ENCODE results near the gene LRRC15.

The LRRC15 gene

DNA sequence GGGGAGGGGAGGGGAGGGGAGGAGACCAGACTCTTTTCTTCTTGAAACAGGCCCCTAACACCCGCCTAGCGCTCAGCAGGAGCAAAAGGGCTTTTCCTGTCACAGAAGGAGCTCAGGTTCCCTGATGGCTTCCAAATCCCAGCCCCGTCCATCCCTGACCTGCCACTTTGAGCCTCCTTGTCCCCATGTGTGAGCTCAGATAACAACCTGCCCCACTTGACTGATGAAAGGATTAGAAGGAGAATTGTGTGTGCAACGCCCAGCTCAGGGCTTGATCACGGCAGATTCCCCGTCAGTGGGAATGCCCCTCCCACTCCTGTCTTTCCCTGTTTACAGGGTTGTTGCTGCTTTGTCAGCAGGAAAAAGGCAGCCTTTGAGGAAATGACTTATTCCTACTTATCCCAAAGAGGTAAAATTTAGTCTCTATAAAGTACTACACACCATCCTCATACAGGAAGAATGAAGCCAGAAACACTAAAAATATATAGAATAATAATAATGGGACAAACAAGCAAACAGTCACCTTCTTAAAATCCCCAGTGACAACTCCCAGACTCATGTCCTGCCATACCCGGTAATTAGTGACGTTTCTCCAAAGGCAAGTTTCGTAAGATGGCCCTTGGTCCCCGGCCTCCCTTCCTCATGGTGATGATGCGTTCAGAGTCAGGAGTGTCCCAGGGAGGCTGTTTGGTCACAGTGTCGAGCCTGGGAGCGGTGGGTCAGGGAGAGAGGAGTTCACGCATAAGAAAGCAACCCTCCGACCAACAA lies 6.1 kb upstream of the LRRC15 start:
- H3K4me3 ChIP-seq (ENCODE audit: low read length), result peak overlapping the region; percentile 38; the same call in 1 of the 2 replicates
- peaks cover 10% of the 10 kb centered on the region; the same call in 1 of the 2 replicates for H3K4me1 ChIP-seq (ENCODE audit: insufficient read depth, low read length)
- no peaks in the 10 kb centered on the region for H3K9me3 ChIP-seq (ENCODE audit: insufficient read depth, low read depth, low read length)
- H3K36me3 ChIP-seq (ENCODE audit: insufficient read depth, low read depth, low read length), result no peaks in the 10 kb centered on the region
- H3K9ac ChIP-seq (ENCODE audit: low read depth, low read length), result no peak overlapping the region
- no peaks in the 10 kb centered on the region; the same call in 1 of the 2 replicates for H3K27me3 ChIP-seq (ENCODE audit: insufficient read depth, low read length)
- H3K27ac ChIP-seq (ENCODE audit: low read length), result no peak overlapping the region

DNA sequence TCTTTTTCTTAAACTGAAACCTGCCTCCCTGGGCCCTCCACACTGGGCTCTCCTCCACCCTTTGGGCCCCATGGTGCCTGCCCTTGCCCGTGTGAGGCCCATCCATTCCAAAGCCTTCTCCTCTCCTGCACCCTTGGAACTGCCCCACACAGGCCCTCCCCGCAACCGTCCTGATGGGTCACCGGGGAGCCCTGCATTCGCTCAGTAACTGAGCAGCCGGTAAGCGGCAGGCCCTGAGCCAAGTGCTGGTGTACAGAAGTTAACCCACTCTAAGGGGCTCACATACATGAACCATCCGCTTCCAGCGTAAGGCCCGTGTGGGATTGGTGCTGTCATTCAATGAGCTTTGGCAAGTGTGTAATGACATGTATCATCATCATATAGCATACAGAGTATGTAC lies 5.4 kb upstream of the LRRC15 start:
- H3K36me3 ChIP-seq (ENCODE audit: insufficient read depth, low read depth, low read length), result no peaks in the 10 kb centered on the region
- H3K9ac ChIP-seq (ENCODE audit: low read depth, low read length), result no peak overlapping the region
- H3K4me1 ChIP-seq (ENCODE audit: insufficient read depth, low read length), result peaks cover 14% of the 10 kb centered on the region; the same call in 1 of the 2 replicates
- no peak overlapping the region for H3K27ac ChIP-seq (ENCODE audit: low read length)
- peaks cover under 1% of the 10 kb centered on the region; the same call in 1 of the 2 replicates for H3K27me3 ChIP-seq (ENCODE audit: insufficient read depth, low read length)
- no peaks in the 10 kb centered on the region for H3K9me3 ChIP-seq (ENCODE audit: insufficient read depth, low read depth, low read length)
- H3K4me3 ChIP-seq (ENCODE audit: low read length), result no peak overlapping the region

DNA sequence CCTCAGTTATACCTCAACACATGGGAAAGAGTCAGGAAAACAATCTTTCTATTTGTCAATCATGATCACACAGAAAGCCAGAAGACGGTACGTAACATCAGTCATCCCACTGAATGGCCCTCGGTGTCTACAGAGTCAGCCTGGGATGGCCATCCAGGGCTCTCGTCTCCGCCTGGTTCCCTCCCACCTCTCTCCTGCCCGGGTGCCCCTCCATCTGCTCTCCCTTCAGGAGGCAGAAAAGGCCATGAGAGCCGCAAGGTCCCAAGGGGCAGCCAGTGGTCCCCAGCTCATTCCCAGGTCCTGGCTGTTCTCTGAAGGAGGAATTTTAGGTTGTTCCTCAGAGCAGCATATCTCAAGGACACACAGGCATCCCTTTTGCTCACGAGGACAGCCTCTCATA lies 4.4 kb upstream of the LRRC15 start:
- H3K4me1 ChIP-seq (ENCODE audit: insufficient read depth, low read length), result peaks cover 12% of the 10 kb centered on the region; the same call in 1 of the 2 replicates

DNA sequence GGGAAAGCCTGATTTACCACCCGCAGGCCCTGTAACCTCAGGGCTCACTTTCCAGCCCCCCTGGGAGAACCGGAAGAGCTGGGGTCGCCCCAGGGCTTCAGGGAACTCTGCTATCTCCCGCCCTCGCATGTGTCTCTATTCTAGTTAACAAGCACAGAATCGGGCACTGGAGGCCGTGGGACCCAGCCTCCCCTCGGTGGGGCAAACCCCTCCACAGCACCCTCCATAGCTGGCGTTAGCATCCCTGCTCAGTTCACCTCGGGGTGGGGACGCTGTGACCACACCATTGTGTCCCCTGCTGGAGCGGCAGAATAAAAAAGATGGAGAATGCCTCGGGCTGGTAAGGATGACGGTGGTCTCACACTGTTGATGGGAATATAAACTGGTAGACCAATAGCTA lies 3.5 kb upstream of the LRRC15 start:
- Histone ChIP-seq H3K9me3 (ENCODE audit: insufficient read depth, low read depth, low read length) (no peaks in the 10 kb centered on the region), H3K36me3 (ENCODE audit: insufficient read depth, low read depth, low read length) (no peaks in the 10 kb centered on the region), H3K27me3 (ENCODE audit: insufficient read depth, low read length) (peaks cover 18% of the 10 kb centered on the region), H3K9ac (ENCODE audit: low read depth, low read length) (no peak overlapping the region), H3K4me3 (ENCODE audit: low read length) (no peak overlapping the region), H3K4me1 (ENCODE audit: insufficient read depth, low read length) (peaks cover 12% of the 10 kb centered on the region; the same call in 1 of the 2 replicates), H3K27ac (ENCODE audit: low read length) (no peak overlapping the region)

More for the DNA sequence above, 4.4 kb upstream of the LRRC15 start:
- no peak overlapping the region for H3K4me3 ChIP-seq (ENCODE audit: low read length)
- H3K9ac ChIP-seq (ENCODE audit: low read depth, low read length), result no peak overlapping the region
- no peaks in the 10 kb centered on the region for H3K9me3 ChIP-seq (ENCODE audit: insufficient read depth, low read depth, low read length)
- peaks cover 10% of the 10 kb centered on the region for H3K27me3 ChIP-seq (ENCODE audit: insufficient read depth, low read length)
- H3K27ac ChIP-seq (ENCODE audit: low read length), result no peak overlapping the region
- H3K36me3 ChIP-seq (ENCODE audit: insufficient read depth, low read depth, low read length), result no peaks in the 10 kb centered on the region

DNA sequence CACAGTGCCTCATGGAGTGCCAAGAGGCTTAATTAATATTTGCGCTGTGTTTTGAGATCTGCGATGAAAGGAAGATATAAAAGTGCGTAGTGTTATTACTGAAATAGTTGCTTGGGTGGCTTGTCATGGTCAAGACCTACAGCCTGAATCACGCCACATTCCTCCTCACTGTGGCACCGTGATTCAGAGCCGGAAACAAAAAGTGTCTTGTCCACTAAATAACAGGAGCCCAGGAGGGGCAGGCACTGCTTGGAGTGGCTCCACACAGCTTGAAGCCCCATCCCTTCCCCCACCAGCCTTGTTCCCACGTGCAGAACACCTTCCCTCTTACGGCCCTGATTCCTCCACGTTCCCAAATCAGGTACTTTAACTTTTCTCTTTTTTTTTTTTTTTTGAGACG lies 1.2 kb upstream of the LRRC15 start:
- no peak overlapping the region for H3K27ac ChIP-seq (ENCODE audit: low read length)
- H3K36me3 ChIP-seq (ENCODE audit: insufficient read depth, low read depth, low read length), result no peaks in the 10 kb centered on the region
- peaks cover 18% of the 10 kb centered on the region for H3K27me3 ChIP-seq (ENCODE audit: insufficient read depth, low read length)
- no peaks in the 10 kb centered on the region for H3K9me3 ChIP-seq (ENCODE audit: insufficient read depth, low read depth, low read length)
- peaks cover 12% of the 10 kb centered on the region; the same call in 1 of the 2 replicates for H3K4me1 ChIP-seq (ENCODE audit: insufficient read depth, low read length)
- H3K9ac ChIP-seq (ENCODE audit: low read depth, low read length), result no peak overlapping the region
- H3K4me3 ChIP-seq (ENCODE audit: low read length), result no peak overlapping the region

DNA sequence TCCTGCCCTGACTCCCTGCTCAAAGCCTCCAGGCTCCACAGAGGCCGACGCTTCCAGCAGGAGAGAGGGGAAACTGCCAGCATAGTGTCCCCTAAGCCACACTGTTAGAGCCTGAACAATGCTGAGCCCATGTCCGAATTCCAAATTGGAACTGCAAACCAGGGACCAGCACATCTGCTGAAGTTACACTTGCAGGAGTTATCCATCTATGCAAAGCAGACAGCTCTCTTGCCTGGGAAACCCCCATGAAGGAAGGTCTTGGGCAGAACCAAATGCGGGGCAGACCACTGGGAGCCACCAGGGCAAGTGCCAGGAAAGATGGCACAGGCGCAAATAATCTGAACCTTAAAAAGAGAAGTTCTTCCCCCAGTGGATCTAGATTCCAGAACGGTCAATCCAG lies 625 bp downstream of the LRRC15 start:
- H3K9me3 ChIP-seq (ENCODE audit: insufficient read depth, low read depth, low read length), result no peaks in the 10 kb centered on the region
- peaks cover 12% of the 10 kb centered on the region; the same call in 1 of the 2 replicates for H3K4me1 ChIP-seq (ENCODE audit: insufficient read depth, low read length)
- H3K4me3 ChIP-seq (ENCODE audit: low read length), result peak overlapping the region; percentile 59; the same call in 1 of the 2 replicates
- no peaks in the 10 kb centered on the region for H3K36me3 ChIP-seq (ENCODE audit: insufficient read depth, low read depth, low read length)
- no peak overlapping the region for H3K27ac ChIP-seq (ENCODE audit: low read length)
- H3K9ac ChIP-seq (ENCODE audit: low read depth, low read length), result no peak overlapping the region
- H3K27me3 ChIP-seq (ENCODE audit: insufficient read depth, low read length), result peaks cover 18% of the 10 kb centered on the region

DNA sequence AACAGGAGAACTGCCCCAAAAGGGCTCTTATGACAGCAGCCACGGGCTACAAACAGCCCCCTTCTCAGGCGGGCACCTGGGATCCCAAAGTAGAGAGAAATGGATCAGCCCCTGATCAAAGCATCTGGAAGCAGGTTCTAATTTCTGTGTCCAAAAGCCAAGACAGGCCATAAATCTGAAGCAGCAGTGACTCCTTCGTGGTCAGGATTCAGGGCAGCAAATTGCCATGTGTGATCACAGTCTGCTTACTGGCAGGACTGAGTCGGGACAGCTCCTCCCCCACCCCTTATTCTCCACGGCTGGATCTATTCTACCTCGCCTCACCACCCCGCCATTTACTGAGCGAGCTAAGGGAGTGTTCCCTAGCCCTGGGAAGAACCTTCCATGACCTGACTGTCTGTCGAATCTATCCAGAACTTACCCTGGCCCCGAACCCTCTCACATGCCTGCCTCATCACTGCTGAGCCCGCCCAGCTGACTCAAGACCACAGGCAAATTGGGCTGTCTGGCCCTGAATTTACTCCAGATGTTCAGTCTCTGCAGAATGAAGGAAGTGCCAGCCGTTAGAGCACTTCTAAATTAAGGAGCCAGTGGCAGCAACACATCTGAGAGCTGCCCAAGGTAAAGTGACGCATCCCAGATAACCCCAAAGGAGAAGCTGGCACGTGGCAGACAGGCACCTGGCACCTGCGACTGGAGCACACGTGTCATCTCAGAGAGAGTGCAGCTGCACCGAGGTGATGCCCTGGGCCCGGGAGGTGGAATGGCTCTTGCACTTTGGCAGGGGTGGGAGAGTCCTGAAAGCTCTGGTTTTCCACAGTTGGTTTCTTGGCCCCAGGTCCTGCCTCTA lies 1.3 kb downstream of the LRRC15 start:
- H3K27ac ChIP-seq (ENCODE audit: low read length), result no peak overlapping the region
- H3K9ac ChIP-seq (ENCODE audit: low read depth, low read length), result no peak overlapping the region
- H3K9me3 ChIP-seq (ENCODE audit: insufficient read depth, low read depth, low read length), result no peaks in the 10 kb centered on the region
- peaks cover 18% of the 10 kb centered on the region for H3K27me3 ChIP-seq (ENCODE audit: insufficient read depth, low read length)
- peaks cover 12% of the 10 kb centered on the region; the same call in 1 of the 2 replicates for H3K4me1 ChIP-seq (ENCODE audit: insufficient read depth, low read length)
- H3K36me3 ChIP-seq (ENCODE audit: insufficient read depth, low read depth, low read length), result no peaks in the 10 kb centered on the region
- H3K4me3 ChIP-seq (ENCODE audit: low read length), result no peak overlapping the region

DNA sequence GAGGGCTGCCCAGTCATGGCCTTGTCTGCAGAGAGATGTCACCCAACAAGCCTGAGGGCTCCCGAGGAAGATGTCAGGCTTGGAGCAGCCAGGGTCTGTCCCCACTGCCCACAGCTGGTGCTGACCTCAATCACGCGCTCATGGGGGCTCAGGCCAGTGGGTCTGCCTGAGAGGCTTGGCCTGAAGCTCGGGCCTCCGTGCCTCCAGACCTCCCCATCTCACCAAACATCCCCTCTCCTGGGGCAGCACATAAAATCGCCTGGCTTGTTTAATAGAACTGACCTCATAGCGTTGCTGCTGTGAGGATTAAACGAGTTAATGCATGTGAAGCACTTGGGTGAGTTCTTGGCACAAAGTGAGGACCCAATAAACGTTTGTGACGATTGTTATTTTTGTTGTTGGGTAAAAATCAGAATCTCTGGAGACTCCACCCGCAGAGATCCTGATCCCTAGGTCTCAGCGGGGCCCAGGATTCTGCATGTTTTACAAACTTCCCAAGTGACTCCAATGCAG lies 3.5 kb downstream of the LRRC15 start:
- Histone ChIP-seq H3K9ac (ENCODE audit: low read depth, low read length) (no peak overlapping the region), H3K4me3 (ENCODE audit: low read length) (no peak overlapping the region), H3K9me3 (ENCODE audit: insufficient read depth, low read depth, low read length) (no peaks in the 10 kb centered on the region), H3K27me3 (ENCODE audit: insufficient read depth, low read length) (peaks cover 18% of the 10 kb centered on the region), H3K36me3 (ENCODE audit: insufficient read depth, low read depth, low read length) (no peaks in the 10 kb centered on the region), H3K4me1 (ENCODE audit: insufficient read depth, low read length) (peaks cover 12% of the 10 kb centered on the region; the same call in 1 of the 2 replicates), H3K27ac (ENCODE audit: low read length) (no peak overlapping the region)

DNA sequence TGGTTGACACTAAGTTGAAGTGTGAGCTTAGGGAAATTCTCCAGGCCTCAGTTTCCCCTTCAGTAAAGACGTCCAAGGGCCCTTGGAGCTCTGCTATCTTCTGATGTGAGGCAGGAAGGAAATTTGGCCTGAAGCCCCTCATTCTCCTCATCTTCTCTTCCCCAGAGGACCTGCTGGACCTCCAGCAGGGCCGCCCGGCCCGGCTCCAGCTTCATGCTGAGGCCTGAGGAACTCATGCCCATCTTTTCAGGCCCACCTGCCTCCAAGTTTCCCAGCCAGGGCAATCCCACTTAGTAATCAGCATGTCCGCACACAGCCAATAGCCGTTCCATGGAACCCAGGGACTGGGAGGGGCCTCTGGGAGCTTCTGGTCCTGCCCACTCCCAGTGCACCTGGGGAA lies 4.0 kb downstream of the LRRC15 start:
- Histone ChIP-seq H3K27ac (ENCODE audit: low read length) (no peak overlapping the region), H3K36me3 (ENCODE audit: insufficient read depth, low read depth, low read length) (no peaks in the 10 kb centered on the region), H3K4me3 (ENCODE audit: low read length) (no peak overlapping the region), H3K4me1 (ENCODE audit: insufficient read depth, low read length) (peaks cover 9% of the 10 kb centered on the region; the same call in 1 of the 2 replicates), H3K27me3 (ENCODE audit: insufficient read depth, low read length) (peaks cover 18% of the 10 kb centered on the region), H3K9me3 (ENCODE audit: insufficient read depth, low read depth, low read length) (no peaks in the 10 kb centered on the region), H3K9ac (ENCODE audit: low read depth, low read length) (no peak overlapping the region)

DNA sequence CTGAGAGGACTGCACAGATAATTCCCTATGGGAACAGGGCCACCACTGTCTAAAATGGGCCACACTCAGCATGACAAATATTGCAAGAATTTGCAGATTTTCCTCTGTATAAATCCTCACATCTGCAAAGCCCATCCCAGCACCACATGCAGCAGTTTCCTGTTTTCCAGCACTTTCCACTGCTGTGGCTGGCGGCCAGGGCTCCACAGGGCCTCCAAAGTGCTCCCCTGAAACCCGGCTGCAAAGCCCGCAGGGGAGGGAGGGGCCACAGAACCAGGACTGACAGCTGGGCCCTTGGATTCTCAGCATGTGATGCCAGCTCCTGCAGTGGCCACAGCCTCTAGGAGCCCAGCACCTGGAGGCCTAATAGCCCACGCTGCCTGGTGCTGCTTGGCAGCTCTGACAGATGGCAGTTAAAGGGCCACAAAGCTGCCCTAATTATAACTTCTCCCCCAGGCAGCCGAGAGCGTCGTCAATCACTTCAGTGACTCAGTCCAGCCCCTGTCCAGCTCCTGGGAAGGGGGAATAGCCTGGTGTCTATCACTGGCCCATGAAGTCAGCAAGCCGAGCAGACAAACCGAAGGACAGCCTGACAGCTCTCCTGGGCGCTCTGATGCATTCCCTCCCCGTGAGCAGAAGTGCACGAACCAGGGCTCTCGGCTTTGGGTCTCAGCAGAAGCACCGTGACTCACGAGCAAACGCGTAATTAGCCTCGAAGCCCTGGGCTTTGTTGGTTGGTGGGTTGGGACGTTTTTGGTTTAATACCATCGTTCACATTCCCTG lies 4.7 kb downstream of the LRRC15 start:
- peaks cover 17% of the 10 kb centered on the region for H3K27me3 ChIP-seq (ENCODE audit: insufficient read depth, low read length)
- no peak overlapping the region for H3K27ac ChIP-seq (ENCODE audit: low read length)
- no peak overlapping the region for H3K9ac ChIP-seq (ENCODE audit: low read depth, low read length)
- no peaks in the 10 kb centered on the region for H3K36me3 ChIP-seq (ENCODE audit: insufficient read depth, low read depth, low read length)
- peaks cover 2% of the 10 kb centered on the region; the same call in 1 of the 2 replicates for H3K4me1 ChIP-seq (ENCODE audit: insufficient read depth, low read length)
- no peaks in the 10 kb centered on the region for H3K9me3 ChIP-seq (ENCODE audit: insufficient read depth, low read depth, low read length)
- H3K4me3 ChIP-seq (ENCODE audit: low read length), result no peak overlapping the region

DNA sequence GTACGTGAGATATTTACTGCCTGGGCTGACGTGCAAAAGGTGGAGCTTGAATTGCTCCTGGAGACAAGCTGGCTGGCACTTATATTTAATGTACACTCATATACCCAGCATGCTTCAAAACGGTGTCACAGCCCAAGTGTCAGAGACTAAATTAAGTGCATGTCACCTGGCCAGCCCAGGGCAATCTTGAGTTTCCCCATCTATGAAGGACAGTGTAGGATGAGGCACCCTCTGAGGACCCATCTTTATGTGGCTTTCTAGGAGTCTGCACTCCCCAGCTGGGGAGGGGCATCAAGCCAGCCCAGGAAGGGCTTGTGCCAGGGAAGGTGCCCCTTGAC lies 5.3 kb downstream of the LRRC15 start:
- Histone ChIP-seq H3K27ac (ENCODE audit: low read length) (no peak overlapping the region), H3K4me1 (ENCODE audit: insufficient read depth, low read length) (no peaks in the 10 kb centered on the region), H3K27me3 (ENCODE audit: insufficient read depth, low read length) (peaks cover 12% of the 10 kb centered on the region), H3K36me3 (ENCODE audit: insufficient read depth, low read depth, low read length) (no peaks in the 10 kb centered on the region), H3K4me3 (ENCODE audit: low read length) (no peak overlapping the region), H3K9me3 (ENCODE audit: insufficient read depth, low read depth, low read length) (no peaks in the 10 kb centered on the region), H3K9ac (ENCODE audit: low read depth, low read length) (no peak overlapping the region)
